Breast epithelium (tissue), 4 donors: ENCODE data around the gene ATP5MK. TPM values are rescaled to one million over a fixed set of nuclear protein-coding genes. Genes with fewer than 3 reads are reported as not detected.
A peak's percentile ranks its signal among the peaks of the same experiment; 100 is the strongest.

Experiments
- DNase-seq, 2 donors: peaks; one replicate each; pipeline ENCODE4 v3.0.0-alpha.2; 2019; ENCODE audit warnings: low spot score in 2 of 2
- H3K27ac ChIP-seq, 2 donors: fragments of 200-600 bp; sonication (generic) in 1 of 2; one replicate each; pipeline ENCODE4 v1.5.1; 2016 to 2019; ENCODE audit warnings: mild to moderate bottlenecking in 1 of 2
- H3K27me3 ChIP-seq, 2 donors: fragments of 200-600 bp; sonication (generic) in 1 of 2; one replicate each; pipeline versions ENCODE4 v1.5.1 to v1.6.0; 2017 to 2019; ENCODE audit warnings: control low read depth in 1 of 2, mild to moderate bottlenecking in 1 of 2
- H3K36me3 ChIP-seq: fragments of 200-600 bp; one replicate; pipeline ENCODE4 v1.5.1; 2019
- H3K4me1 ChIP-seq, 2 donors: fragments of 200-600 bp; sonication (generic); one replicate each; pipeline ENCODE4 v1.5.1; 2016 to 2019; ENCODE audit warnings: control low read depth in 1 of 2
- H3K4me3 ChIP-seq, 3 donors: fragments of 200-600 bp; sonication (generic); 1 replicate in 2 of 3; 2 replicates in 1 of 3; pipeline ENCODE4 v1.5.1; 2016 to 2019; ENCODE audit warnings: mild to moderate bottlenecking in 3 of 3, moderate library complexity in 2 of 3
- H3K9me3 ChIP-seq, 2 donors: fragments of 200-600 bp; sonication (generic) in 1 of 2; one replicate each; pipeline ENCODE4 v1.5.1; 2016 to 2019; ENCODE audit warnings: control low read depth in 1 of 2
- POLR2A ChIP-seq: fragments of 450-650 bp; IDR thresholded peaks from one replicate; pipeline ENCODE4 v1.6.1; 2016; ENCODE audit warnings: antibody characterized with exemption, mild to moderate bottlenecking, moderate library complexity
- POLR2AphosphoS5 ChIP-seq, 3 donors: sonication (generic); formaldehyde crosslinking; IDR thresholded peaks; one replicate each; pipeline ENCODE4 v1.6.1; 2017; ENCODE audit warnings: antibody characterized with exemption in 3 of 3
- intact Hi-C: fragments of 100-400 bp; cut with DNase I; formaldehyde crosslinking; loops from one replicate; pipeline ENCODE4 v1.15.1; 2023; ENCODE audit warnings: low total_unique reads
- total RNA-seq, 3 donors: library from RNA; depleted of rRNA; stranded (reverse); fragments of >200 nt; gene quantifications; one replicate each; pipeline ENCODE4 v1.1.0, GENCODE V29; 2016
- TF ChIP-seq, protein P1 (sequence below), 3 donors: fragments of 450-650 bp; IDR thresholded peaks; one replicate each; pipeline ENCODE4 v1.5.1; 2016 to 2017; ENCODE audit warnings: antibody characterized with exemption in 3 of 3, mild to moderate bottlenecking in 3 of 3, moderate library complexity in 3 of 3

Gene ATP5MK
- total RNA-seq, 3 donors from 2014 or later: 173 to 204 (median 189) TPM

DNA sequence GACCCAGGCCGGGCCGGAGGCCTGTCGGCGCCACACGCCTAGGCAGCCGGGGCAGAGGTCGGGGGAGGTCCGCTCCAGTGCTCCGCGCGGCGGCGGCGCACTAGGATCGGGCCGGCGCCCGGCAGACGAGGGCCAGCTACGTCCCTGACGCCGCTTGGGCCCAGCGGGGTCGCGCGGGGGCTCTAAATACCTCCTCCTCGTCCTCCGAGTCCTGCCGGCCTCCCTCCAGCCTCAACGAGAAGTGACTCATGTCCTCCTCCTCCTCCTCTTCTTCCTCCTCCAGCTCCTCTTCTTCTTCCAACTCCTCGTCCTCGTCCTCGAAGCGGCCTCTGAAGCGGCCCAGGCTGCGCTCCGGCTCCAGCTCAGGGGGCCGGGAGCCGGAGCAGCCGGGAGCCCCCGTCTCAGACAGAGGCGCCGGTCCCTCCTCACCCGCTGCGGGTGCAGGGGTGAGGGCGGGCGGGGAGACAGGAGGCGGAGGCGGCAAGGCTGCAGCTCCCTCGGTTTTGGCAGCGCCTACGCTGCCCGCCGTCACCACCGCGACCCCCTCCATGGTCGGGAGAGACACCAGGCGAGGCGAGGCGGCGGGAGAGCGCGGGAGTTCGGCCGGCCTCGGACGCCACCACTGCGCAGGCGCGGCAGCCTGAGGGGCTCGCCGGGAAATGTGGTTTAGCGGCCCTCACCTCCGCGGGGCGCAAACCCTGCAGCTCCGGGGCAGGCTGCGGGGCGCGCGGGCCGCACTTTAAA, 45.6 kb downstream of the ATP5MK start, which contains the start of gene PCGF6:
TSS of gene PCGF6 (minus strand) at position 624 of the 744 bp plus-strand sequence. CDS start at position 550, 74 bp downstream.
- H3K4me3 ChIP-seq: peak within 1 kb of the TSS; percentile 57 to 86 (median 80)
- no peaks in the 10 kb centered on the region for H3K9me3 ChIP-seq
- no peaks in the 10 kb centered on the region for H3K27me3 ChIP-seq
- no peaks in the 10 kb centered on the region for H3K36me3 ChIP-seq
- intact Hi-C loops: no loop called here
- H3K4me1 ChIP-seq: no peaks in the 10 kb centered on the region
- peak; percentile 39 to 61 for DNase-seq
- peak within 1 kb of the TSS; percentile 82 to 89 for H3K27ac ChIP-seq
- TF ChIP-seq POLR2AphosphoS5 (IDR thresholded peaks at IDR 0.05): no peak

DNA sequence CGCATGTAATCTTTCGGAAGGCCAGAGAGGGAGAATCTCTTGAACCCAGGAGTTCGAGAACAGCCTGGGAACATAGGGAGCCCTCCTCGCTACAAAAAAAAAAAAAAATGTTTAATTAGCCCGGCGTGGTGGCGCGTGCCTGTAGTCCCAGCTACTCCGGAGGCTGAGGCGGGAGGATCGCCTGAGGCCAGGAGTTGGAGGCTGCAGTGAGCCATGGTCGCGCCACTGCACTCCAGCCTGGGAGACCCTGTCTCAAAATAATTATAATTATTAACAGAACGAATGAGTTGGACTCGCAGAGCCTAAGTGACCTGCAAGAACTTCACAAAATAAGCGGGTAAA, 46.1 kb downstream of the ATP5MK start:
- peak overlapping the region; percentile 57 to 86 (median 80) for H3K4me3 ChIP-seq
- TF ChIP-seq POLR2A (no peak), POLR2AphosphoS5 (IDR thresholded peaks at IDR 0.05) (no peak)
- TF ChIP-seq, protein P1, sequence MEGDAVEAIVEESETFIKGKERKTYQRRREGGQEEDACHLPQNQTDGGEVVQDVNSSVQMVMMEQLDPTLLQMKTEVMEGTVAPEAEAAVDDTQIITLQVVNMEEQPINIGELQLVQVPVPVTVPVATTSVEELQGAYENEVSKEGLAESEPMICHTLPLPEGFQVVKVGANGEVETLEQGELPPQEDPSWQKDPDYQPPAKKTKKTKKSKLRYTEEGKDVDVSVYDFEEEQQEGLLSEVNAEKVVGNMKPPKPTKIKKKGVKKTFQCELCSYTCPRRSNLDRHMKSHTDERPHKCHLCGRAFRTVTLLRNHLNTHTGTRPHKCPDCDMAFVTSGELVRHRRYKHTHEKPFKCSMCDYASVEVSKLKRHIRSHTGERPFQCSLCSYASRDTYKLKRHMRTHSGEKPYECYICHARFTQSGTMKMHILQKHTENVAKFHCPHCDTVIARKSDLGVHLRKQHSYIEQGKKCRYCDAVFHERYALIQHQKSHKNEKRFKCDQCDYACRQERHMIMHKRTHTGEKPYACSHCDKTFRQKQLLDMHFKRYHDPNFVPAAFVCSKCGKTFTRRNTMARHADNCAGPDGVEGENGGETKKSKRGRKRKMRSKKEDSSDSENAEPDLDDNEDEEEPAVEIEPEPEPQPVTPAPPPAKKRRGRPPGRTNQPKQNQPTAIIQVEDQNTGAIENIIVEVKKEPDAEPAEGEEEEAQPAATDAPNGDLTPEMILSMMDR (IDR thresholded peaks at IDR 0.05): no peak
- no peaks in the 10 kb centered on the region for H3K27me3 ChIP-seq
- H3K4me1 ChIP-seq: no peaks in the 10 kb centered on the region
- no peaks in the 10 kb centered on the region for H3K9me3 ChIP-seq
- intact Hi-C loops: no loop called here
- H3K36me3 ChIP-seq: no peaks in the 10 kb centered on the region
- DNase-seq: no peak
- peak overlapping the region; percentile 82 to 89 for H3K27ac ChIP-seq

Other genes starting within 250 kb of the ATP5MK start
- 100 to 1,000 TPM in 1 of 3 donors, 10 to 100 TPM in 2; 52.8 to 122 (median 73.1) TPM for gene NT5C2, start 203.2 kb downstream of the ATP5MK start, total RNA-seq
- under 1 TPM in 1 of 3 donors, not detected in 2; 0.33 TPM for gene RPEL1, start 150.6 kb downstream of the ATP5MK start, total RNA-seq
- gene INA, start 119.3 kb downstream of the ATP5MK start, total RNA-seq: not detected
- gene PCGF6, start 45.3 kb downstream of the ATP5MK start, total RNA-seq: 10 to 100 TPM; 13.9 to 15.1 (median 14.5) TPM
- 1 to 10 TPM; 3.4 to 7.0 (median 5.9) TPM for gene TAF5, start 28.5 kb downstream of the ATP5MK start, total RNA-seq
- gene PDCD11, start 151 bp upstream of the ATP5MK start, total RNA-seq: 10 to 100 TPM; 16.2 to 29.1 (median 24.9) TPM
- 10 to 100 TPM; 38.9 to 98.3 (median 58.3) TPM for gene CALHM2, start 55.9 kb upstream of the ATP5MK start, total RNA-seq
- not detected for gene CALHM1, start 62.4 kb upstream of the ATP5MK start, total RNA-seq
- gene CALHM3, start 82.8 kb upstream of the ATP5MK start, total RNA-seq: not detected
- 1 to 10 TPM in 1 of 3 donors, under 1 TPM in 2; 0.16 to 1.5 (median 0.33) TPM for gene NEURL1, start 97.2 kb upstream of the ATP5MK start, total RNA-seq